OCI-LY7 (cell line): Measurements from ENCODE around the gene FDXR.

ENCODE experiments used
- EZH2phosphoT487 ChIP-seq: fragments of 200-600 bp; sonication (generic); IDR thresholded peaks from 2 replicates; pipeline ENCODE4 v1.6.1; 2018; ENCODE audit warnings: low read depth, borderline replicate concordance, mild to moderate bottlenecking, mixed run types, antibody characterized with exemption, low read length, moderate library complexity, mixed read lengths
- TF ChIP-seq, protein P1 (sequence below): fragments of 200-600 bp; sonication (generic); conservative IDR thresholded peaks from 2 replicates; pipeline ENCODE4 v1.5.1; 2014; ENCODE audit warnings: mild to moderate bottlenecking, antibody characterized with exemption, low read length, moderate library complexity, mixed read lengths

DNA sequence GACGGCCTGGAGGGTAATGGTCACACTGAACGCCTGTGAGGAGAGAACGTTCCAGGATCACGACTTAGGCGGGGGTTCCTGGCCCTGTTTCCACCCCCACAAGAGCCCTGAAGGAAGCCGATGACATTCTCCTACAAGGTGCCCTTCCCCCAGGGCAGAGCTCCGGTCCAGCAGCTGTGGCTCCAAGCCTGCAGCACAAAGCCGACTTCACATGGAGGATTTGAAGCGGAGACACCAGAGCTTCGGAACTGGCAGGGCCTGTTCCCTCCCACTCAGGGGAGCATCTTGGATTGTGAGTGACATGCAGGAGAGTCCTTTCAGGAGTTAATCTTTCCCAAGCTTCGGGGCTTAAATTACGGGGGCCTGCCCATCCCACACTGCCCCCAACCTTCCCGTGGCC lies 15.7 kb upstream of the FDXR start:
- TF ChIP-seq, protein P1, sequence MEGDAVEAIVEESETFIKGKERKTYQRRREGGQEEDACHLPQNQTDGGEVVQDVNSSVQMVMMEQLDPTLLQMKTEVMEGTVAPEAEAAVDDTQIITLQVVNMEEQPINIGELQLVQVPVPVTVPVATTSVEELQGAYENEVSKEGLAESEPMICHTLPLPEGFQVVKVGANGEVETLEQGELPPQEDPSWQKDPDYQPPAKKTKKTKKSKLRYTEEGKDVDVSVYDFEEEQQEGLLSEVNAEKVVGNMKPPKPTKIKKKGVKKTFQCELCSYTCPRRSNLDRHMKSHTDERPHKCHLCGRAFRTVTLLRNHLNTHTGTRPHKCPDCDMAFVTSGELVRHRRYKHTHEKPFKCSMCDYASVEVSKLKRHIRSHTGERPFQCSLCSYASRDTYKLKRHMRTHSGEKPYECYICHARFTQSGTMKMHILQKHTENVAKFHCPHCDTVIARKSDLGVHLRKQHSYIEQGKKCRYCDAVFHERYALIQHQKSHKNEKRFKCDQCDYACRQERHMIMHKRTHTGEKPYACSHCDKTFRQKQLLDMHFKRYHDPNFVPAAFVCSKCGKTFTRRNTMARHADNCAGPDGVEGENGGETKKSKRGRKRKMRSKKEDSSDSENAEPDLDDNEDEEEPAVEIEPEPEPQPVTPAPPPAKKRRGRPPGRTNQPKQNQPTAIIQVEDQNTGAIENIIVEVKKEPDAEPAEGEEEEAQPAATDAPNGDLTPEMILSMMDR, result no peak
- no peak for TF ChIP-seq EZH2phosphoT487
